HG03066 (cell line): ENCODE data around the gene DPP8.

Source experiments
- ATAC-seq: cut with Tn5 transposase; IDR thresholded peaks from one replicate; pipeline ENCODE4 v1.9.1; 2021; ENCODE audit warnings: low read depth; ENCODE audit not compliant: unreplicated experiment

The DPP8 gene

DNA sequence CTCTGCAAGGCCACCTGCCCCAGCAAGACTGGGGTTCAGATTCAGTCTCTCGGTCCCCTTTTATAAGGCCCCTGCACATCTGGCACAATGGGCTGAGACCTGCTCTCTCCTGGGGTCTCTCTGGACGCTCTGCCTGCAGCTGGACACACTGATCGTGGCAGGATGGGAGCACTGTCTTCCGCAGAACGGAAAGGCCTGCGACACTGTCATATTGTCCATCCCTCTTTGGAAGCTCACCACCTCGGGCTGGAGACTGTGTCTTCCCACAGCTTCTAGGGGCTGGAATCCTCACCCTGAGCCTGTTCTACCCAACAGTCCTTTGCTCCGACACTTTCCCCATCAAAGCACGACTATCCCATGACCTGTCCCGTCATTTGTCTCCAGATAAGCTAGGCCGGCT is 83.3 kb downstream of the DPP8 start:
- ATAC-seq = no peak

DNA sequence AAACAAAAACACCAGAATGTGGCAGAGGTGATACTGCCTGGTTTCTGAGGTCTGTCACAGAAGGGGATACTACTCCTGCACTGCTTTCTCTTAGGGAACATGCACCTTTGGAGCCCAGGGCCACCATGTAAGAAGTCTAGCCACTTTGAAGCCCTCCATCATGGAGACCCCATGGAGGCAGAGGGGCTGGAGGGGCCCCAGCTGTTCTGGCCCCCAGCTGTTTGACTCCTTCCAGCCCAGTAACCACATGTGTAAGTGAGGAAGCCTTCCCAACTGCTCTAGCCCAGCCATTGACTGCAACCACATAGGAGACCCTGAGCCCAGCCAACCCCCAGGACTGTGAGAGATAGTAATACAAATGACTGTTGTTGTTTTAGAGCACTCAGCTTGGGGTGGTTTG is 85.8 kb downstream of the DPP8 start:
- ATAC-seq = no peak

DNA sequence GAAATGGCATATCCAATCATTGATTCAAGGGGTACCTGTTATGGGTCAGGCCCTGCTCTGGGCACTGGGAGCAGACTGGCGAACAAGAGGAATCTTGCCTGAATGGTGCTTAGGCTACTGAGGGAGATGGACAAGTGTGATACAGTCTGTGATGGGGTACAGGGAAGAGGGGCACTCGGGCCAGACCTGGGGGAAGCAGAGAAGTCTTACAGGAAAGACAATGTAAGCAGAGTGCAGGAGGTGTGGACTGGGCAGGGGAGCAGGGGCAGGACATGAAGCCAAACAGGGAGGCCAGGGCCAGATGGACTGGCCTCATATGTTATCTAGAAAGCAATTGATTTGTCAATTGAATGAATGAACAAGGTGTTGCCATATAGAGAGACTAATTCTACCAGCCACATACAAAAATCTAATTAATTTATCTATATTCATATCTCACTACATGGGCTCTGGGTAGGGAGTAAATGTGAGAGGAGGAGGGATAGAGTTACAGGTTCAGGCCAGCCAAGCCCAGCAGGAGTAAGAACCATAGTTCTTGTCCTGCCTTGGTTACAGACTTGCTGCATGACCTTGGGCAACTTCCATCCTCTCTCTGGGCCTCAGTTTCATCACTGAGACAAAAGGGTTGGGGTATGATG is 91.2 kb downstream of the DPP8 start:
- no peak for ATAC-seq

DNA sequence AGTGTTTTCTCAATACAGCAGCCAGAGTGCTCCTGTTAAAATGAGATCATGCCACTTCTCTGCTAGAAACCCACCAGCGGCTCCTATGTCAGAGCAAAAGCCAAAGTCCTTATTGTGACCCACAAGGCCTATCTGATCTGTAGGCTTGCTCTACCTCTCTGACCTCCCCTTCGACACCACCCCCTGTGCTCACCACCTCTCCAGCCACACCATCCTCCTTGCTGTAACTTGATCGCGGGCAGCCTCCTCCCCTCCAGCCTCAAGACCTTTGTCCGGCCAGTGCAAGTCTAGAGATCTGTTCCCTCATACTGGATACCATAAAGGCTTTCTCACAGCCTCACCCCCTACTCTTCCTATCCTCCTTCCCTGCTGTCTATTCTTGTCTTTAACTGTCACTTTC is 92.8 kb downstream of the DPP8 start:
- no peak for ATAC-seq

DNA sequence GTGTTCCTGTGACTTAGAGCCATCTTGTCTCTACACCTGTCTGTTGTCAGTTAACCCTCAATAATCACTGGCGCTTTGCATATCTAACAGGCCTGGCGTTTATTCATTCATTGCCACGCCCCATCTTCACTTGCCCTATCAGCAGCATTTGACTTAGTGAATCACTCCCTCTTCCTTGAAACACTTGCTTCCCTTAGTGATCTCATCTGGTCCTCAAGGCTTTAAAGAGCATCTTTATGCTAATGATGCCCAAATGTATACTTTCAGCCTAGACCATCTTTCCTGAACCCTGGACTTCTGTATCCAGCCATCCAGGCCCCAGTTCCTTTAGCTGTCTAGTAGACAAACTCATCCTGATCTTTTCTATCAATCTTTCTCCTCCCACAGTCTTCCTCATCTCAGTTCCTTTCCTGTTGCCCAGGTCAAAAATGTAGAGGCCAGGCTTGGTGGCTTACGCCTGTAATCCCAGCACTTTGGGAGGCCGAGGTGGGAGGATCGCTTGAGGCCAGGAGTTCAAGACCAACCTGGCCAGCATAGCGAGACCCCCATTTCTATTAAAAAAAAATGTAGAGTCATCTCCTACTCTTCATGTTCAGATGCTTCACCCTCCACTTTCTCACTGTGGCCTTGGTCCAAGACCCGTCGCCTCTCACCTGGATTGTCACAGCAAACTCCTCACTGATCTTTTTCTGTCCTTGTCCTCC is 93.4 kb downstream of the DPP8 start:
- no peak for ATAC-seq

DNA sequence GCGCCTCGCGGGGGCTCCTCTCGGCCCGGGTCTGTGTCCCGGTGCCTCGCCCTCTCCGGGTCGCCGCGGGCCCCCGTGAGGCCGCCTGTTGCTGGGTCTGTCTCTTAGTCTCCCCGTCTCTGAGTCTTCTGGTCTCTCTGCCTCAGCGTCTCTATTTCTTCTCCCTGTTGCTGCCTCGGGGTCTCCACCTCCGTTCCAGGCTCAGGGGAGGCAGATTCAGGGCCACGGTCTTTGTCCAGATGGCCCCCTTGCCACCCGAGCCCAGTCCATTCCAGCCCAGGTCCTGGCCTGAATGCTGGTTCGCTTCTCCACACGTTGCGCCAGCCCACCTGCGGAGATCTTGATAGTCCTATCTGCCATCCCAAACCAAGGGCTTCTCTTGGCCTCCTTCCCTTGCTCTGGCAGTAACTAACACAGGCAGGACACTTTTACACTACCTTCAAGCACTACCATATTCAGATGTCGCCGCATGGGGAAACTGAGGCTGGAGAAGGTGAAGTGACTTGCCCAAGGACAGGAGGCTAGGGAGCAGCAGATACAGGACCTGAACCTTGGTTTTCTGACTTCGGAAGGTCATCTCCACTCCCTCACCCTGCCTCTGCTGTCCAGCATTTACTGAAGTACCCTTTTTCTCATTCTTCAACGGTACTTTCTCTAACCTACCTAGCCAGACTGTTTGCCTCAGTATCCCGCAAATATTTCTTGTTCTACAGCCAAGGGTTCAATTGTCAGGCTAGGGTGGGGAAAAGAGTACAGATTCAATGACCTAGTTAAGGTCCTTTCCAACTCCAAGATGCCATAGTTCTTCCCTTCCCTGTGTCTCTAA is 94.1 kb downstream of the DPP8 start:
- no peak for ATAC-seq

DNA sequence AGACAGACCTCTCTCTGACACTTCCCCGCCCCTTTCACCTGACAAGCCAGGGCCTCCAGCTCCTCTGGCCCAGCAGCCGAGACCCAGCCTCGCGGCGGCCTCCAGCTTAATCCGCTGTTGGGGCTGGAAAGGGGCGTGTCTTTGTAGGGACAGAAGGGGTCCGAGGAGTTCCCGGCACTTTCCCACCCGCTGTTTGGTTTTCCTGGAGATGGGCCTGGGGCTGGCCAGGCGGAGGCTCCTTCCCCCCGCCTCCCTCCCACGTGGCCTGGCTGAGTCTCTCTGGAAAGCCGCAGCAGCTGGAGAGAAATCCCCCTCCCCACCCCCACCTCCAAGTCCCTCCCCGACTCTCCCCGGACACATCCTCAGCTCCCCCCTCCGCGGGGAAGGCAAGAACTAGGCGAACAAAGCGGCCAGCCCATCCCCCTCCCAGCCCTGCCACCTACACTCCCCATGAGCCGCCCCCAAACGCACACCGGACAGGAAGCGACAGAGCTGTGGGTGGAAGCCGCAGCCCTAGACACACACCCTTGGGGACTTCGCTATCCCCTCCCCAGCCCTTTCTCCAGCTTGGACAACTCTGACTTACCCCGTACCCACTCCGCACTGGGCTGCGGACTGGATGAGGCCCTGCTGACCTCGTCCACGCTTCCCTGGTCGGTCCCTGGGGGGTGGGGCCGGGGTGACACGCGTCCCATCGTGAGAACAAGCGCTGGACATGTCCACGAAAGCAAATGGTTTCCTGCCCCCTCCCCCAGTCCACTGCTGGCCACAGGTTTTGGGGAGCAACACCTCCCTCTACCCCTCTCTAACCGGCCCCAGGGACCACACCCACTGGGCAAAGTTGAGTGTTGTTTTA is 95.9 kb downstream of the DPP8 start:
- no peak for ATAC-seq

DNA sequence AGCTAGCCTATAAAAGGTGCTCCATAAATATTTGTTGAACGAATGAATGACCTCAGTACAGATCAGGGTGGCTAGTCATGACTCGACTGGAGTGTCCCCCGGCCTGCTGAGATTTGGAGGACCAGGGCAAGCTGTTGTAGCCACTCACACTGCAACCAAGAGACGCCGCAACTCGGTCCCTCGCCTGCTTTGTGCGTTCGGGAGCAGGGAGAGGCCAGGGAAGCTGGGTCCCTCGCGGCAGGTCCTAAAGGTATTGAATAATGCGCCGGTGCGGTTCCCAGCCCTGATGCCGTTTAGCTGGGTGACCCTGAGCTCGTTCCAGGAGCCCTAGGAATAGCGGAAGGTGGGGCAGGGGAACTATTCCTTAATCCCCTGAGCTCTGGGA is 96.5 kb downstream of the DPP8 start:
- ATAC-seq = no peak

DNA sequence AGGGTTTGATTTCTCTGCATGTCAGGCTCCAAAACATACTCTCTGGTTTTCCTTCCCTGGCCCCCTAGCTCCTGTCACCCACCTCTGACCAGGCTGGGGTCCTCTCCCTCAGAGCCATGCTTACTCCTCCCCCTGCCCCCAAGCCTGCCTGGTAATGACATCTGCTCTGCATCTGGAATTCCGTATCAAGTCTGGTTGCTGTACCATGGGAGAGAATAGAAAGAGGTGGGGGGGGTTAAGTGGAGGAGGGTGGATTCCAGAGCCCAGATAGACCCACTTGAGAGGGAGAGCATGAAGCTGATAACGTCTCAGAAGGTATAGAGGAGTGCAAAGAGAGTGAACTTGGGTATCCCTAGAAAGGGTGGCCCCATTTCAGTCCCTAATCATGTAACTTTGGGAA is 98.9 kb downstream of the DPP8 start:
- ATAC-seq = no peak

DNA sequence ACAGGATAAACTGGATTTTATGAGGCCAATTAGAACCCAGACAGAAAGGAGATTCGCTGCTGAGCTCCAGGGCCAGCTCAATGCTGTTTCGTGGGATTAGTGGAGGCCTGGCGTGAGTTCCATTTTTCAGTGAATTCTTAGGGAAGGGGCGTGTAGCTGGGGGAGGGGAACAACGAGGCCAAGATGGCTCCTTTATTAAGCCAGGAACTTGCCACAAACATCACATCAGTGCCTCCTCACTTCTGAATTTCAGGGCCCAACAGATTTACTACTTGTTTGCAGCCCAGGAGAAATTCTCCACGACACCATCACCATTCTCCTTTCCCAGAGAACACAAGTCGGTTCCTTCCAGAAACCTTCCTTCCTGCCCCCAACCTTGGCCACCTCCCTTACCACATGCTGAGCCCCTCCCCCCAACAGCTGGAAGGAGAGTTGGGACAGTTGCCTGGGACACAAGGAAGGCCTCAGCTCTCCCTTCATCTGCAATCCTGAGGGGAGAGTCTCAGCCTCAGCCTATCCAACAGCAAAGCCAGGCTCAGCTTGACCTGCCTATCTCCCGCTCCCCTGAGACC is 100.6 kb downstream of the DPP8 start:
- ATAC-seq = no peak

DNA sequence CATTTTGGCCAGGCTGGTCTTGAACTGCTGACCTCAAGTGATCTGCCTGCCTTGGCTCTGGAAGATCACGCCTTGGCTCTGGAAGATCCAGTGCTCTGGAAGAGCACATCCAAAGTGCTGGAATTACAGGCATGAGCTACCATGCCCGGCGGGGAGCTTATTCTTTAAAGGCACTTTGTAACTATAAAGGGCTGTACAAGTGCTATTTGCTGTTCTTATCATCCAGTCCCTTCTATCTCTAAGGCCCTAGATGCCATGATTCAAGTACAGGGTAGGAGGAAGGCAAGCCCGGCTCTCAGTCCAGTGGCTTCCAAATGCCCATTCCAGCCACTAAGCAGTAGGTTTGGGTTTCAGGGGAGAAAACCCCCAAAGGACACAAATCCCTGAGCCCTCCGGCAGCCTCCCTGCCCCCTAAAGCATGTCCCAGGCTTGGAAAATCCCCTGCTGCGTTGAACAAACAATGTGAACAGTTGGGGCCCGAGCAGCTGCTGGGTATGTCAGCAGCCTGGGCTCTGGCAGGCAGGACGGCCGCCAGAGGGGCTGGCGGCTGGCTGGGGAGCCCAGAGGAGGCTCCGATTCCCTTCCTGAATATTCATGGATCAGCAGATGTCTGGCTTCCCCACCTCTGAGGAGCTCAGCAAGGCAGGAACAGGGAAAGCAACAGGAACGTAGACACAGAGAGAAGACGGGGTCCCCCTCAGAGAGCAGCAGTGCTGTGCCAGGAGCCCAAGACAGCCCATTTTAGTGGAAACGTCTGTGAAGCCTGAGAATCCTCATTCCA is 102.5 kb downstream of the DPP8 start:
- no peak for ATAC-seq

DNA sequence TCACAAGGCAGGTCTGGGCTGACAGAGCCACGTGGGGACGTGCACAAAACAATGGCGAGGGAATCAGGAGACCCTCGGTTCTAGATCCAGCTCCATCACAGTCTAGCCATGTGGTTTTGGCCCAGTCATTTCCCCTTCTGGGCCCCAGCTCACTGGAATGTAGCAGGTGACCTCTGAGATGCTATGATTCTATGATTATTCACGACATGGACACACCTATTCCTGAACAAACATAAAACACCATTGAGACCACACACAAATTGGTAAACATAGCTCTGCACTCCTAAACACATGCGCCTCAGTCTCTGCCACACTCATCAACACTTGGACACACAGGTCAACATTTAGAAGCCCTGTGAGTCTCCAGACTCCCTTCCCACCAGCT is 103.7 kb downstream of the DPP8 start:
- no peak for ATAC-seq

DNA sequence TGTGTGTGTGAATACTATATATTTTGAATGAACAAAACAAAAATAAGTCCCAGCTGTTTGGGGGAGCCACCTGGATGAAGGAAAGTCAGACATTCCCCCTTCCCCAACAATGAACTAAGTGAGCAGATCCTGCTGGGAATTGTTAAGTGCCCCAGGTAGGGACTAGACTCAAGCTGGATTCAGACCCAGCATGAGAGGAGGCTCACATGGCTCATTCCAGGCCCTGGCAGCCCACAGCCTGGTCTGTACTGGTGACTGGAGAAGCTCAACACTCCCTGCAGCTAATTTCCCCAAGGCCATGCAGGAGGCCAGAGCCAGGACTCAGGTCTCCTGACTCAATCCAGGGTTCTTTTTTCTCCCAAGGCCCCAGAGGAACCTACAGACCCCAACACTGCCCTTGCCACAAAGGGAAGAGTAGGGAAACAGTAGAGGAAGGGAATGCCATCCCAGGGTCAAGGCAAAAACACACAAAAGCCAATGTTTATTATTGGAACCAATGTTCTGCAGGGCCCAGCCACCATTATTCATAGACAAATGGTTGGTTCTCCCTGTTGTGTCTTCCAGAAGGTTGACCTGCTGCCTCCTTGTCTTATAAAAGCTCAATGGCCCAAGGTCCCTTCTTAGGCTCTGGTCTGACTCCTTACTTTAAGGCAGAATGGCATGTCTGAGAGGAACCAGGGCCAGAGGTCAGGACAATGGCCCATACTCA is 104.3 kb downstream of the DPP8 start:
- ATAC-seq = no peak

DNA sequence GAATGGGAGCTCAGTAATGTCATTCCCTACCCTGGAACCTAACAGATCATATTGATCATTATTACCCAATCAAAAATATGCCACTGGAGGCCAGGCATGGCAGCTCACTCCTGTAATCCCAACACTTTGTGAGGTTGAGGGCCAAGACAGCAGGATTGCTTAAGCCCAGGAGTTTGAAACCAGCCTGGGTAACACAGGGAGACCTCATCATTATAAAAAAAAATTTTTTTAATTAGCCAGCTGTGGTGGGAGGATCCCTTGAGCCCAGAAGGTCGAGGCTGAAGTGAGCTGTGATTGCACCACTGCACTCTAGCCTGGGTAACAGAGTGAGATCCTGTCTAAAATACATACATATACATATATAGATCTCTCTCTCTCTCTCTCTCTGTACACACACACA is 104.9 kb downstream of the DPP8 start:
- ATAC-seq = no peak

DNA sequence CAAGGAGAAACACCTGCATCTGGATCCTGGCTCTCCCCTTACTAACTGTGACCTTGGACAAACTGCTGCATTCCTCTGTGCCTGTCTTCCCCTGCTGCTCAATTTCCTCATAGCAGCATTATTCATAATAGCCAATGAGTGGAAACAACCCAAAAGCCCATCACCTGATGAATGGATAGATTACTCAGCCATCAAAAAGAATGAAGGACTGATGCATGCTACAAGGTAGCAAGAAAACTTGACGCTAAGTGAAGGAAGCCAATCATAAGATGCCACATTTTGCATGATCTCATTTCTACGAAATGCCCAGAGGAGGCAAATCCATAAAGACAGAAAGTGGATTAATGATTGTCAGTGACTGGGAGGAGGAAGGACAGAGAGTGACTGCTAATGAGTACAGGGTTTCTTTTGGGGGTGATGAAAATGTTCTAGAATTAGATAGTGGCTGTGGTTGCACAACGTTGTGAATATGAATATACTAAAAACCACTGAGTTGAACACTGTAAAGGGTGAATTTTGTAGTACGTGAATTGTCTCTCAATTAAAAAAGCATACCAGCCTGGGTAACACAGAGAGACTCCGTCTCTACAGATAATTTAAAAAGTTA is 105.9 kb downstream of the DPP8 start:
- ATAC-seq = no peak

DNA sequence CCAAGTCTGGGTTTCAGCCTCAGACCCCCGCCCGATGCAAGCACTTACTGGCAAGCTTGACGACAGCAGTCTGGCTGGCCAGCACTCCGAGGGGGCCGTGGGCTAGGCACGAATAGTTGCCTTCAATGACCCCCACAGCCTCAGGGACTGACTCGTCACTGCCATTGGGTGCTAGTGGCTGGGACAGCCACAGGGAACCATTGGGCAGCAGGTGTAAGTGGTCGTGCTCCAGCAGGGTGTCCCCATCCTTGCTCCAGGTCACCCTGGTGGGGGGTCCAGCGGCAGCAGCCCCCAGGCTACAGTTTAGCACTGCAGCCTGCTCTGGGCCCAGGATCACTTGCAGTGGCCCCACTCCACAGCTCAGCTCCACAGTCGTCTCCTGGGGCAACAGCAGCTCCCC is 106.5 kb downstream of the DPP8 start:
- ATAC-seq = no peak

DNA sequence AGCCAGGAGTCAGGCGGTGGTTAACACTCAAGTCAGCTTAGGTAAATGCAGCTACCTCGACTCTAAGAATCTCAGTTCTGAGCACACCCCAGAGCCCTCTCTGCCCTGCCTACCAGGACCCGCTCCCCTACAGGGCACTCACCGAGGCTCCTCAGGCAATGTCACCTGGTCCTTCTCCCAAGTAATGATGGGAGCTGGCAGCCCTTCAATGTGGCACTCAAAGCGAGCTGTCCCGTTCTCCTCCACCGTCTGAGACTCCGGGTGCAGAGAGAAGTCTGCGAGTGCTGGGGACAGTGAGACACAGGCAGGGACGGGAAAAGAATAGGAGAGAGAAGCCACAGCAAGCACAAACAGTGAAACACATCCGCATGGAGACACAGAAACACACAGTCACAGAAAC is 107.5 kb downstream of the DPP8 start:
- ATAC-seq = no peak

DNA sequence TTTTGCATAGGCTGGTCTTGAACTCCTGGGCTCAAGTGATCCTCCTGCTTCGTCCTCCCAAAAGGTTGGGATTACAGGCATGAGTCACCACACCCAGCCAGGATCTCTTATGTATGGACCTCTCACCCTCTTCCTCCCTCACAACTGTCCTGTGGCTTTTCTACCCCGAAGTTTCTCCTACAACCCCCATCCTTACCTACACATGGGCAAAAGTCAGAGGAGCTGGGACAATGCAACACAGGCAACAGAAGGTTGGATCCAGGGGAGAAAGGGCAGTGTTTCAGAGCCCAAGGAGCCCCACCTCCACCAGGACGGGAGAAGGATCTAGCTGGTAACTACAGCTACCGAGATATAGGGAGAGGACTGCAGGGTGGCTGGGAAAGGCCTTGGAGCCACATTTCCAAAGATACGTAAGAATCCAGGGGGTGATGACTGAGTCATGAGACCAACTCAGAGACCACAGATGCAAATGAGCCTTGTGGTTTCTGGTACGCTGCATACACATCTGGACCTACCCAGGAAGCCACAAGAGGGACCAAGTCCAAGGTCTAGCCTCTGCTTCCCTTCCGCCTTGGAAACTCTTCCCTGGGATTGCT is 108.4 kb downstream of the DPP8 start:
- no peak for ATAC-seq
